HG03095 (cell line): ENCODE data around the gene TIGD7.

Experiments used
- ATAC-seq: cut with Tn5 transposase; IDR thresholded peaks from one replicate; pipeline ENCODE4 v1.9.1; 2021; ENCODE audit warnings: moderate library complexity; ENCODE audit not compliant: unreplicated experiment

TIGD7 gene, protein sequence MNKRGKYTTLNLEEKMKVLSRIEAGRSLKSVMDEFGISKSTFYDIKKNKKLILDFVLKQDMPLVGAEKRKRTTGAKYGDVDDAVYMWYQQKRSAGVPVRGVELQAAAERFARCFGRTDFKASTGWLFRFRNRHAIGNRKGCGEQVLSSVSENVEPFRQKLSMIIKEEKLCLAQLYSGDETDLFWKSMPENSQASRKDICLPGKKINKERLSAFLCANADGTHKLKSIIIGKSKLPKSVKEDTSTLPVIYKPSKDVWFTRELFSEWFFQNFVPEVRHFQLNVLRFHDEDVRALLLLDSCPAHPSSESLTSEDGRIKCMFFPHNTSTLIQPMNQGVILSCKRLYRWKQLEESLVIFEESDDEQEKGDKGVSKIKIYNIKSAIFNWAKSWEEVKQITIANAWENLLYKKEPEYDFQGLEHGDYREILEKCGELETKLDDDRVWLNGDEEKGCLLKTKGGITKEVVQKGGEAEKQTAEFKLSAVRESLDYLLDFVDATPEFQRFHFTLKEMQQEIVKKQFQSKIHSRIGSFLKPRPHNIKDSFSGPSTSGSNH

DNA sequence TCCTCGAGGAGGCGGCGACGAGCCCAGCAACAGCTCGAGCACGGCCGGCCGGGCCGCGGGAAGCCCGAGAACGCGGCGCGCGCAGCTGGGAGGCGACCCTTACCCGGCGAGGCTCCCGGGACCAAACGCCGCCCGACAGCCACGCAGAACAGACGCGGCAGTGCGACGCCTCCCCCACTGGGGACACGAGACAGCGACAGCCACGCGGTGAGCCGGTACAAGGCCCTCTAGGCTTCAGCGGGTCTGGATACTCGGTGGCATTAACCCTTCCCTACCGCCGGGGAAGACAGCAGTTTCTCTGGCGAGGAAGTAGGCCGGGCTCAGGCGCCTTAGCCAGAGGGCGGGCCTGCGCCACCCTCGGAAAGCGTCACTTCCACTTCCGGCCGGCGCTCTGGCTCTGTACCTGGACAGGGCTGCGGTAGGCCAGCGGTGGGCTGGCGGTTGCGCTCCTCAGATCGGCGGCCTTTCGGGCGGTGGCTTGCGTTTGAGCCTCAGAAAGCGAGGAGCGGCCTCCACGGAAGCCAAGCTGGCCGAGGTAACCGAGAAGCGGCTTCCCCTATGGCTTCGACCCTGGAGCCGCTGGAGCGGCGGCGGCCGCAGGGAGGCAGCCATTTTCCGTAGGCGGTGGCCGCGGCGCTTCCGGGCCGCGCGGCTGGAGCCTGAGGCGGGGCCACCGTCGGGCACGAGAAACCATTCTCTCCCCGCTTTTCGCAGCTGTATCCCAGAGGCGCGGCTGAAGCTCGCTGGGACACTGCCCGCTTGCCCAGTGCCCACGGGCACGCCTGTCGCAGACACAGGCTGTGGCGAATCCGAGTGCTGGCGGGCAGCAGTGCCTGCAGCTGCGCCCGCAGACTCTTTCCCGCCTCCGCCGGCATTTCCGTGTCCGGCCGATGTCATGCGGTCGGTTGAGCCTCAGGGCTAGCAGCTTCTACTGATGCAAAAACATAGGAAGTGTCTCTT lies at the start of gene TIGD7, which contains the start of gene ZNF75A:
TSS of gene TIGD7 (minus strand) at position 322 of the 960 bp plus-strand sequence. CDS start 4,816 bp downstream, outside the sequence.
TSS of gene ZNF75A (plus strand) at position 389 of the 960 bp plus-strand sequence. CDS start 2,932 bp downstream, outside the sequence.
- ATAC-seq, result peak; percentile 95

DNA sequence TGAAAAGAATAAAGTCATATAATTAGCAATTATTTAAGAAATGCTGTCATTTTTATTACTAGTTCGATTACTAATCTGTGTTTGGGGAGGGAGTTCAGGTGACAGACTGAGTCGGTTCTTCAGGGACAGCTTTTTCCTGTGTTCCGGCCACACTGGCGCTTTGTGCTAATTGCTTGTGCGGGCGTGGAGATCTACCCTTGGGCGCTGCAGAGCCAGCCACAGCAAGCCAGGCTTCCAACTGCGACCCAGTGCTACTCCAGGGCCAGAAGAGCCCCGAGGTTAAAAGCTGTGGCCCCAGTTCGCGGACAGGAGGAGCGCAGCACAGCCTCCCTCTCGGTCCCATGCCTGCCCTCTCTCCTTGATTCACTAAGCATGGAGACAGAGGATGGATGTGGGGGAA lies 43.9 kb upstream of the TIGD7 start:
- ATAC-seq, result no peak

DNA sequence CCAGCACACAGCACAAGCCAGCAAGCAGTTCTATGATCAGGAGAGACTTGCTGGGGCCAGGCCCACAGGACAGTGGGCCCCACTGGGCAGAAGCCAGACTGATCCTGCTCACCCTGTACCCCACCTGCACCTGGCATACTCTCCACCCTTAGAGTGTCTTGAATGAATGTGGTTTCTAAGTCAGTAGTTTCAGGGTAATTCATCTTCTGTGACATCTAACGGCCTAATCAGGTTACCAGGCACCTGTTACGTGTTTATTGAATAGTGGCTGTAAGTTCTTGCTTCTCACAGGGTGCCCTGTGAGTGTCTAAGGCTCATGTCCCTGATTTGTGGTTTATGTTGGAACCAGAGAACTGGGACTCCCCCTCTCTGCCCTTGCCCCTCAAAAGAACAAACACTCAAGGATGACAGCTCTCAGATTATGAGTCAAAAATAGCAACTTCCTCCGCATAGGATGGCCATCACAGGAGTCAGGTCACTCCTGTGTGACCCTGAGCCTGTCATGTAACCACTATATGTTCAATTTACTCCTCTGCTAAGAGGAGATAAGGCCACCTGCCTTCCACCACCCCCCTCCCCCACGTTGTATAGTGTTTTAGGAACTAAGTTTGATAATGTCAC lies 43.4 kb upstream of the TIGD7 start:
- no peak for ATAC-seq

DNA sequence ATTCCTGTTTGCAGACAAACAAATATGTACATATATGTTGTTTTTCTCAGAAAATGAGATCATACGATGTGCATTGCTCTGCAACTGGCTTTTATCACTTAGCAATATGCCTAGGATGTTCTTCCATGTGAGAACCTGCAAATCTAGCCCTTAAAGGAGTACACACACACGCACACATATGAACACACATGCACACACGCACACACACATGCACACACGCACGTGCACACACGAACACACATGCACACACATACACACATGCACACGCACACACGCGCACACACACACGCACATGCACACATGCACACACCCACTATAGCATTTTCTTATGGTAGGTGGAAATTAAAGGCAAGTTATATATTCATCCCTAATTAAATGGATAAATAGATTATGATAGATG lies 42.4 kb upstream of the TIGD7 start:
- ATAC-seq, result no peak

DNA sequence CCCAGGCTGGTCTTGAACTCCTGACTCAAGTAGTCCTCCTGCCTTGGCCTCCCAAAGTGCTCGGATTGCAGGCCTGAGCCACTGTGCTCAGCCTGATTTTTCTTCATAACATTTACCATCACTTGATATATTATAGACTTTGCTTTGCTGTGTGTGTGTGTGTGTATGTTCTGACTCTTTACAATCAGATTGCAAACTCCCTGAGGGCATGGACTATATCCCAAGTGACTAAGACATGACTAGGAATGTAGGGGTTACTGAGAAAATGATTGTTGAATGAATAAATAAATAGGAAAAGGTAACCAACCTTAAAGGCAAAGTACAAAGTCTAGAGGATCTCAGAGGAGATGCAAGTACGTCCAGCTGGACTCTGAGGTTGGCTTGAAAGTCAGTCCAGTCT lies 40.8 kb upstream of the TIGD7 start:
- ATAC-seq, result no peak

DNA sequence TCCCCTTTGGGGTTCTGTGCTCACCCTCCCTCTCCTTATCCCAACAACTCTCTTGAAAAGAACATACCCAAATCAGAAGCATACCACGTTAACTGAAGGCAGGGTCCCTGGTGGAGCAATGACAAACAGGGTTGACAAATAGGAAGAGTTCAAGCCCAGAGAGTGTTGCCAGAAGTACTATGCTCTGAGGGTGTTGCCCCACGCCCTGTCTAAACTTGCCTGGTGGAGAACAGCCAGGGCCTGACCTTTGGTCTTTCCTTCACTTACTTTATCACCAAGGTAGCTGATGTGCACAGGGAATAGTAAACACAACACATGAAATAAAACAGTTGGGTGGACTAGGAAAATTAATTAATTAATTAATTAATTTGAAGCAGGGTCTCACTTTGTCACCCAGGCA lies 23.4 kb upstream of the TIGD7 start:
- no peak for ATAC-seq

DNA sequence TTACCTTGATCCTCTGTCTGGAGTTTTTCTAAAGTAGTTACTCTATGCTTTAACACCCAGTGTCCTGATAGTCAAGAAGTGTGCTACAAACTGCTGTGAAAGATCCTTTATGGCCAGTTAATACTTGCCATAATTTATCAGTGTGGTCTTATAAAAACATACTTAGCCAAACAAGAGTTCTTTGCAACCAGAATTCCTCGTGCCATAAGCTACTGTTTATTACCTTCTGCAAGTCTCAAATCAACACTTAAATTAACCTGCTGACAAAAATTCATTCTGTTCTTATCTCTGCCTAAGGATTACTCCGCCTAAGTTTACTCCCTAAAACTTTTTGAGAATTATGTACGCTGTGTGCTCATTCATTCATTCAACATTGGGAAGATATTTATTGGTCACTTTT lies 22.9 kb upstream of the TIGD7 start:
- no peak for ATAC-seq

DNA sequence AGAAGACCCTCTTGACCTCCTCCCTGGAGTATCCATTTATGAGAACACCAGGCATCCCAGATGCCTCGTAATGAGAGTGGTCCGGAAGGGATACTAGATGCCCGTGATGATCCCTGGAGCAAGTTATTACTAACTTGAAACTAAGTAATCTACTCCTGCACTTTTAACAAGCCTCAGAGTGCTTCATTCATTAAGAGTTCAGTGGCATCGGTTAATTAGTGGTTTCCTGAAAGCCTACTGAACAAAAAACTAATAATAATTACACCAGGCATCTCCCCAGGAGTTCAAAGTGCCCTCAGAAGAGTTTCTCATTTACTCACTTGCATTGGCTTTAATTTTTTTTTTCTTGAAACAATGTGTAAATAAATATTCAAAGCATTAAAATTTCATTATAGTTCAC lies 22.3 kb upstream of the TIGD7 start:
- ATAC-seq, result no peak

DNA sequence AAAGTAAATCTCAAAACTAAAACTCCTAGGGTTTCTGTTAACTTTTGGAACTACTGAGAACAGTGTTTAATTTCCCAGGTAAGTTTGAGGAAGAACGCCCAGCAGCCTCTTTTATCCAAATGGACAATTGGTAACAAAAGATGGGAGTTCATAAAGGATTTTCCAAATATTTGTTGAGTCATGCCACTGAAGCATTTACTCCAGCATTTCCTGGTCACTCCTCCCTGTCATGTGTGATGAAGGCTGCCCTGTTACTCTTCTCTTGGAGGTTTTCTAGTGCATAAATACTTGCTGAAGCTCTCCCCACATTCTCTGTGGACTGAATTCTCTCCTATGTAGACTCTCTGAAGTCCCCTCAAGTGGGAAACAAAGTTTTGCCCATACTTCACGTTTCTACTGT lies 16.6 kb upstream of the TIGD7 start:
- no peak for ATAC-seq

DNA sequence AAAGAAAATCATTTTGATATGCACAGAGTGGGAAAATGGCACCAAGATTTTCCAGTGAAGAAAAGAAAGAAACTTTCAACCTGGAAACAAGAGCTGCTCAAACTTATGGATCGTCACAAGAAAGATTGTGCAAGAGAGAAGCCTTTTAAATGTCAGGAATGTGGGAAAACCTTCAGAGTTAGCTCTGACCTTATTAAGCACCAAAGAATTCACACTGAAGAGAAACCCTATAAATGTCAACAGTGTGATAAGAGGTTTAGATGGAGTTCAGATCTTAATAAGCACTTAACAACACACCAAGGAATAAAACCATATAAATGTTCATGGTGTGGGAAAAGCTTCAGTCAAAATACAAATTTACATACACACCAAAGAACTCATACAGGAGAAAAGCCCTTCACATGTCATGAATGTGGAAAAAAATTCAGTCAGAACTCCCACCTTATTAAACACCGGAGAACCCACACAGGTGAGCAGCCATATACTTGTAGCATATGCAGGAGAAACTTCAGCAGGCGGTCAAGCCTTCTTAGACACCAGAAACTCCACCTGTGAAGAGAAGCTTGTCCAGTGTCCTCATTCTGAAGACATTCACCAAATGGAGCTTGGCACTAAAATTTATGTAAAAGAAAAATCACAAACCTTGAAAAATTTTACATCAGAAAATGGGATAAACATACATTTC lies 12.2 kb upstream of the TIGD7 start:
- no peak for ATAC-seq

DNA sequence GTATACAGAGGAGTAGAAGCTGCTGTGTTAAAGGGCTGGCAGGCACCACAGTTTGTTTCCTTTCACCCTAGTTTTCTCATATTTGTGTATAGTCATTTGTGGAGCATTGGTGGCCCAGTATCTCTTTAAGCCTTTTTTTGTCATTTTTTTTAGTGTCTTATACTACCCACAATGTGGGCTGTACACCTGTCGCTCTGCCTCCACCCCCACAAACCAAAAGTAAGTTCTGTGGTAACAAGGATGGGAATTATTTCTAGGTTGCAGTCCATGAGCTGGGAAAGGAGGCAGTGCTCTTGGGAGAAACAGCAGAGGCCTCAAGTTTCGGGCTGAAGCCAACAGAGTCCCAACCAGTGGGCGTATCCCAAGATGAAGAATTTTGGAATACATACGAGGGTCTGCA lies 6.3 kb upstream of the TIGD7 start:
- no peak for ATAC-seq

DNA sequence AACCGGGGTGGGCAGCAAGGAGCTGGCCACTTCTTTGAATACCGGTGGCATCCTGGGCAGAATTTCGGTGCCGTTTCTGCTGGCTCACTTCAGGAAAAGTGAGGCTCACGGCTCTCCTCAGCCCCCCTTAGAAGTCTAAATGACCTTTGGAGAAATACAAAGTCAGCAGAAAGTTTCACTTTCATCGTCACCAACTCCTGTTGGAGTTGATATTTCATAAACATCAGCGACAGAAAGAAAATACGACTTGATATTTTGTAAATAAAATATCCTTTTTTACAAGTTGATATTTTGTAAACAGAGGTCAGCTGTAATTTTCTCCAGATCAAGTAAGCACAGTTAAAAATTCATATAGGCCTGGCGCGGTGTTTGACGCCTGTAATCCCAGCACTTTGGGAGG lies 848 bp upstream of the TIGD7 start:
- no peak for ATAC-seq

DNA sequence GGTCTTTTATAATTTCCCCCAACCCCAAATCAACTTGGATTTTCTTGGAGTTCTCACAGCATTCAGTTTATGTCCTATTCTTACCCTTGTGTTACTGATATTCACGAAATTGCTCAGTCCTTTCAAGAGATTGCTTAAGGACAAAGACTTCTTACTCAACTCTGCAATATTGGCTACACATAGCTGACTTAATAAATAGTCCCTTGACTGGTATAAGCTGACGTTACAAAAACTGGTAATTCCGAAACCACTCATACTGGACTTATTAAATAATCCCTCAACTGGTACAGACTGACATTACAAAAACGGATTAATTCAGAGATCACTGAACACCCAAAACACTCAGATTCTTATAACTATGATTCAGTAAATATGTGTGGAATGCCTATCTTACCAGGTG lies 860 bp downstream of the TIGD7 start:
- ATAC-seq, result no peak

DNA sequence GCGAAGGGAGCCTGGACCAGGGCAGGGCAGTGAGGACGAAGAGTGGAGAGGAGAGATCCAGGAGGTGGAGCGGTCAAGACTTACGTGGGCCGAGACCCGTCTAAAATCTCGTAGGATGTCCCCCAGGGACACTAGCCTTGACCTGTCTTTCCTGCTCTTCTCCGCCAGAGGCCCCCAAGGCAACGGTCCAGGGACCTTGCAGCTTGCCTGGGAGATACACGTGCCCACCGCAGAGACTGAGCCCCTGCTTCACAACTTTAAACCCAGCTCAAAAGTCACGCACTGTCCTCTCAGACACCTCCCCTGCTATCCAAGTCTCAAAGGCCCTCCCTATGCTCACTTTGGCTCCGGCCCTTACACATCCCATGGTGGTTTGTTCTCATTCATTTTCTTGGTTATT lies 9.4 kb downstream of the TIGD7 start:
- no peak for ATAC-seq

DNA sequence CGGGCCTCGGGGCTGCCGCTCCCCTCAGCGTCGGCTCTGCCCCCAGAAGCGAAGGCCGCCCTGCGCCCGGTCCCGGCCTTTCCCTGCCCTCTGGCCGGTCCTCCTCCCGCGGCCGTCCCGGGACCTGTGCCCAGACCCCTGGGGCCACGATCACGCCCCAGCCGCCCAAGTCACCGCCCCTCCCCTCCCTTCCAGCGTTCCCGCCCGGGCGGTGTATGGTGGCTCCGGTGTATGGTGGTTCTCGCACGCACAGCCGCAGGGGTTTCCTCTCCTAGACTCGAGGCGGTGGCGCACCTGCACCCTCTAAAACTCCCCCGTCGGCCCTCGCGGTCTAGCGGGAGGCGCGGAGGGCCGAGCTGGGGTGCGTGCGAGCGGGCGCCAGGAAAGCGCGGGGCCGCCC lies 10.0 kb downstream of the TIGD7 start:
- no peak for ATAC-seq

DNA sequence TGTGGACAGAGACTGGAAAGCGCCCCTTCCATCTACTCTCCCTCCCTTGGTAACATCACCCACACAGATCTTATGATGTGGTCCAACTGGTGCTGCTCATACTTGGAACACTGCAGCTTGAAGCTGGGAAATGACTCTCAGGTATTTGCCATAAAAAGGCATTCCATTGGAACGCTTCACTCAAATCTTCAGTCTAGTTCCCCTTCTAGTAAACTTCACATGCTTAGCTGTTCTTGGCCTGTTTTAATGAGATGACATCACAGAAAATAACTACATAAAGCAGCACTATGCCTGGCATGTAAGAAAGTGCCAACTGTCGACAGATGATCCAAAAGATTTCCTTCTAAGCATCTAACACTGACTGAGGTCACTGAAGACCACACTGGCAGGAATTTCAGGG lies 12.6 kb downstream of the TIGD7 start:
- ATAC-seq, result no peak

DNA sequence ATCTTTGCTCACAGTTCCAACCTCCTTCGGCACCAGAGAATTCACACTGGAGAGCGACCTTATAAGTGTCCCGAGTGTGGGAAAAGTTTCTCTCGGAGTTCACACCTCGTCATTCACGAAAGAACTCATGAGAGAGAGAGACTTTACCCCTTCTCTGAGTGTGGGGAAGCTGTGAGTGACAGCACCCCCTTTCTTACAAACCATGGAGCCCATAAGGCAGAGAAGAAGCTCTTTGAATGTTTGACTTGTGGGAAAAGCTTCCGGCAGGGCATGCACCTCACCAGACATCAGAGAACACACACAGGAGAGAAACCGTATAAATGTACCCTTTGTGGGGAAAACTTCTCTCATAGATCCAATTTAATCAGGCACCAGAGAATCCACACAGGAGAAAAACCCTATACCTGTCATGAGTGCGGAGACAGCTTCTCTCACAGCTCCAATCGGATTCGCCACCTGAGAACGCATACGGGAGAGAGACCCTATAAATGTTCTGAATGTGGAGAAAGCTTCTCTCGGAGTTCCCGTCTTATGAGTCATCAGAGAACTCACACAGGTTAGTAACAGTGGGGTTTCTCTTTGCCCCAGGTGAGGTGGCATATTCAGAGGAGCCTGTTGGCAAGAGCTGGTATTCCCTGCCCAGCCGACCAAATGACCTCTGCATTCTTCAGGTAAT lies 15.1 kb downstream of the TIGD7 start:
- ATAC-seq, result no peak

DNA sequence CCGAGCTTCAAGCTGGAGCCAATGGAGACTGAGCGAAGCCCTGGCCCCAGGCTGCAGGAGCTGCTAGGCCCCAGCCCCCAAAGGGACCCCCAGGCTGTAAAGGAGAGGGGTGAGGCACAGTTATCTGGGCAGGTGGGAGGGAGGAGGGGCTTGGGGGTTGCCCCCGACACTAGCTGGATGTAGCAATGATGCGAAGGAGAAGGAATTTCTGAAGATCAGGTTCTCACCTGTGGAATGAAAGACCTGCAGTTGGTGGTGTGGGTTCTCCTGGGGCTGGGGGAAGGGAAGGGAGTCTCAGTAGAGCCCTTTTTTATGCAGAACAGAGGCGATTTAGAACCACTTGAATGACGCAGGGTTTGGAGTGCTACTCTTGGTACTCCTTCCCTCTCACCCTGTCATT lies 20.1 kb downstream of the TIGD7 start:
- ATAC-seq, result no peak

DNA sequence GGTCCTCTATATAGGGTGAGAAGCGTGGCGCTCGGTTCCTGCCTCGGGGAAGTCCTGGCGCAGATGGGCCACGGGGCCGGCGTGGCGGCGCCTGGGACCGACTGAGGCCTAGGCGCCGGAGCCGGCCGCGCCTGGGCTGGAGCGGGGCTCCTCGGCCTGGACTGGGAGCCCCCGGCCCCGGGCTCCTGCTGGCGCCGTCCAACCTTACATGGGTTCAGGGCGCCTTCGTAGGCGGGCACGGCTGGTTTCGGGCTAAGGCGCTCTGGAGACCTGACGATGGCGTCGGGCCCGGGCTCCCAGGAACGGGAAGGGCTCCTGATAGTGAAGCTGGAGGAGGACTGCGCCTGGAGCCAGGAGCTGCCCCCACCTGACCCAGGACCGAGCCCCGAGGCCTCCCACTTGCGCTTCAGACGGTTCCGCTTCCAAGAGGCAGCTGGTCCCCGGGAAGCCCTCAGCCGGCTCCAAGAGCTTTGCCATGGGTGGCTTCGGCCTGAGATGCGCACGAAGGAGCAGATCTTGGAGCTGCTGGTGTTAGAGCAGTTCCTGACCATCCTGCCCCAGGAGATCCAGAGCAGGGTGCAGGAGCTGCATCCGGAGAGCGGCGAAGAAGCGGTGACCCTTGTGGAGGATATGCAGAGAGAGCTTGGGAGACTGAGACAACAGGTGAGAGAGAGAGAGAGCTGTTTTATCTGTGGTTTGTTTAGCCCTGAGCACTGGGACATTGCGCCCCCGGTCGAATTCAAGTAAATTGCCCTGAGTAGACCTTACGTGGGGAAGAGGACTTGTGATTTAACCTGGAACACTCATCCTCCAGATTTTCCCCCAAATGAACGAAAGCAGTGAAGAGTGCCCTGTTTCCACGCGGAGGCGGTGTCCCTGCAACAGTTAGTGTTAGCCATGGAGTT lies 21.4 kb downstream of the TIGD7 start:
- no peak for ATAC-seq
